Stomach (tissue), 9 donors: ENCODE results near the gene FER1L5. TPM values are rescaled to one million over a fixed set of nuclear protein-coding genes. Genes with fewer than 3 reads are reported as not detected.

ENCODE experiments used
- DNase-seq, 2 donors: peaks; one replicate each; pipeline versions ENCODE4 v3.0.0 to v3.0.0-alpha.2; 2013 to 2019
- H3K27ac ChIP-seq, 5 donors: fragments of 200-600 bp in 4 of 5; sonication (generic) in 4 of 5; one replicate each; pipeline ENCODE4 v1.5.1; 2013 to 2019; ENCODE audit warnings: mild to moderate bottlenecking in 1 of 5, moderate library complexity in 1 of 5
- H3K27me3 ChIP-seq, 3 donors: fragments of 200-600 bp; sonication (generic); one replicate each; pipeline ENCODE4 v1.5.1; 2017 to 2019; ENCODE audit warnings: mixed run types in 1 of 3
- H3K36me3 ChIP-seq, 4 donors: fragments of 200-600 bp; sonication (generic); 1 replicate in 3 of 4; 2 replicates in 1 of 4; pipeline ENCODE4 v1.5.1; 2016 to 2019
- H3K4me1 ChIP-seq, 4 donors: fragments of 200-600 bp; sonication (generic); one replicate each; pipeline ENCODE4 v1.5.1; 2016 to 2019
- H3K4me3 ChIP-seq, 4 donors: fragments of 200-600 bp; sonication (generic) in 3 of 4; one replicate each; pipeline ENCODE4 v1.5.1; 2016 to 2019; ENCODE audit warnings: mild to moderate bottlenecking in 1 of 4
- H3K9me3 ChIP-seq, 4 donors: fragments of 200-600 bp; sonication (generic); one replicate each; pipeline ENCODE4 v1.5.1; 2016 to 2019
- CTCF ChIP-seq, 7 experiments: fragments of 450-650 bp in 4 of 7; fragments of 200-600 bp in 3 of 7; sonication (generic) in 3 of 7; IDR thresholded peaks; one replicate each; pipeline ENCODE4 v1.5.1; 2016 to 2019; ENCODE audit warnings: antibody characterized with exemption in 7 of 7, control low read depth in 2 of 7, mild to moderate bottlenecking in 1 of 7
- EP300 ChIP-seq: sonication (generic); formaldehyde crosslinking; IDR thresholded peaks from one replicate; pipeline ENCODE4 v1.6.1; 2017; ENCODE audit warnings: antibody characterized with exemption
- POLR2A ChIP-seq, 4 donors: fragments of 450-650 bp; IDR thresholded peaks; one replicate each; pipeline ENCODE4 v1.6.1; 2016; ENCODE audit warnings: antibody characterized with exemption in 4 of 4, control low read depth in 2 of 4, mild to moderate bottlenecking in 1 of 4, moderate library complexity in 1 of 4
- POLR2AphosphoS5 ChIP-seq, 3 donors: sonication (generic); formaldehyde crosslinking; IDR thresholded peaks; one replicate each; pipeline ENCODE4 v1.6.1; 2016; ENCODE audit warnings: antibody characterized with exemption in 3 of 3
- WGBS, 5 donors: extraction: QIAGEN DNeasy Blood & Tissue Kit in 3 of 5; methylation state at CpG; one replicate each; pipeline versions ENCODE4 v1.1.5 to v1.1.7; 2013 to 2018; 5-methylcytosine and 5-hydroxymethylcytosine counted together
- intact Hi-C: fragments of 100-400 bp; cut with DNase I; formaldehyde crosslinking; loops from one replicate; pipeline ENCODE4 v1.15.1; 2023; ENCODE audit warnings: low total_unique reads
- polyA plus RNA-seq, 3 donors: library from polyadenylated mRNA; stranded (reverse); fragments of 200-250 nt; gene quantifications; one replicate each; pipeline ENCODE4 v1.2.3, GENCODE V29; 2013
- total RNA-seq, 5 donors: library from RNA; depleted of rRNA; stranded (reverse); fragments of >200 nt; gene quantifications; one replicate each; pipeline versions ENCODE4 v1.1.0 to v1.2.3, GENCODE V29; 2014 to 2016
- donor health status: healthy with polysubstance abuse.
- donor health status: Bipolar disorder and iron deficiency.
- donor health status: healthy.

FER1L5 gene
- total and polyA plus RNA-seq, 8 donors: 0.03 to 0.73 (median 0.06) TPM; not detected in 5

- Histone ChIP-seq H3K4me3 (no peak overlapping the region), H3K36me3 (no peaks in the 10 kb centered on the region), H3K4me1 (no peaks in the 10 kb centered on the region), H3K9me3 (no peaks in the 10 kb centered on the region), H3K27me3 (no peaks in the 10 kb centered on the region), H3K27ac (no peak overlapping the region)
- no peak for TF ChIP-seq EP300
- WGBS, 5 donors: 52 to 61% (median 59%) methylated on average over 6 of the region's 6 CpGs
- intact Hi-C loops: no loop called here
- DNase-seq: no peak
Observed at GRCh38 chr2:96747061-96747617, 104.6 kb downstream of the FER1L5 start.

- no peak for DNase-seq
- WGBS, 5 donors: 80 to 88% (median 84%) methylated on average over 9 of the region's 9 CpGs
- no peak overlapping the region for H3K27ac ChIP-seq
- intact Hi-C loops: no loop called here
- H3K4me1 ChIP-seq: no peaks in the 10 kb centered on the region
- no peak for TF ChIP-seq POLR2A (IDR thresholded peaks at IDR 0.05)
- TF ChIP-seq POLR2AphosphoS5 (IDR thresholded peaks at IDR 0.05): no peak
- no peaks in the 10 kb centered on the region for H3K36me3 ChIP-seq
- no peak overlapping the region for H3K4me3 ChIP-seq
- no peaks in the 10 kb centered on the region for H3K9me3 ChIP-seq
- H3K27me3 ChIP-seq: no peaks in the 10 kb centered on the region
Observed at GRCh38 chr2:96751800-96752199, 109.2 kb downstream of the FER1L5 start.

GRCh38 chr2:96753661-96754282 lies 111.2 kb downstream of the FER1L5 start:
- no peak overlapping the region for H3K27ac ChIP-seq
- intact Hi-C loops: no loop called here
- no peaks in the 10 kb centered on the region for H3K27me3 ChIP-seq
- no peaks in the 10 kb centered on the region for H3K36me3 ChIP-seq
- H3K4me1 ChIP-seq: peaks cover 0 to under 1% (median 0%) of the 10 kb centered on the region in 4 donors
- H3K4me3 ChIP-seq: no peak overlapping the region
- H3K9me3 ChIP-seq: no peaks in the 10 kb centered on the region
- TF ChIP-seq CTCF (IDR thresholded peaks at IDR 0.05): no peak
- no peak for TF ChIP-seq POLR2AphosphoS5 (IDR thresholded peaks at IDR 0.05)
- no peak for TF ChIP-seq EP300
- DNase-seq: no peak
- WGBS, 5 donors: 55 to 58% (median 57%) methylated on average over 7 of the region's 7 CpGs

- Histone ChIP-seq H3K36me3 (no peaks in the 10 kb centered on the region), H3K4me1 (peaks cover 0 to 6% (median 3%) of the 10 kb centered on the region in 4 donors), H3K27me3 (no peaks in the 10 kb centered on the region), H3K4me3 (no peak overlapping the region), H3K9me3 (no peaks in the 10 kb centered on the region), H3K27ac (no peak overlapping the region)
- no peak for DNase-seq
- TF ChIP-seq POLR2AphosphoS5 (IDR thresholded peaks at IDR 0.05) (no peak), EP300 (no peak), CTCF (IDR thresholded peaks at IDR 0.05) (no peak), POLR2A (IDR thresholded peaks at IDR 0.05) (no peak)
- intact Hi-C loops: no loop called here
Observed at GRCh38 chr2:96754317-96754716, 111.8 kb downstream of the FER1L5 start.

Other genes with a start within 250 kb of the FER1L5 start
- gene NEURL3, start 137.4 kb upstream of the FER1L5 start, total RNA-seq: 10 to 100 TPM in 1 of 5 donors, not detected in 4; 12.7 TPM
- gene NEURL3, start 137.4 kb upstream of the FER1L5 start, polyA plus RNA-seq: 1 to 10 TPM in 2 of 3 donors, under 1 TPM in 1; 0.50 to 1.9 (median 1.4) TPM
- gene ARID5A, start 106.0 kb upstream of the FER1L5 start, total RNA-seq: 10 to 100 TPM in 3 of 5 donors, 1 to 10 TPM in 2; 1.2 to 26.8 (median 13.6) TPM
- gene ARID5A, start 106.0 kb upstream of the FER1L5 start, polyA plus RNA-seq: 10 to 100 TPM; 12.2 to 17.3 (median 15.7) TPM
- 100 to 1,000 TPM in 2 of 5 donors, 10 to 100 TPM in 3; 30.1 to 139 (median 57.2) TPM for gene KANSL3, start 4.5 kb upstream of the FER1L5 start, total RNA-seq
- 10 to 100 TPM; 13.6 to 15.0 (median 14.6) TPM for gene KANSL3, start 4.5 kb upstream of the FER1L5 start, polyA plus RNA-seq
- gene LMAN2L, start 97.3 kb downstream of the FER1L5 start, total RNA-seq: 10 to 100 TPM in 2 of 5 donors, 1 to 10 TPM in 3; 1.4 to 17.1 (median 7.0) TPM
- 10 to 100 TPM in 1 of 3 donors, 1 to 10 TPM in 2; 1.4 to 11.4 (median 4.7) TPM for gene LMAN2L, start 97.3 kb downstream of the FER1L5 start, polyA plus RNA-seq
- 10 to 100 TPM in 1 of 5 donors, 1 to 10 TPM in 4; 1.2 to 26.6 (median 5.1) TPM for gene CNNM4, start 118.1 kb downstream of the FER1L5 start, total RNA-seq
- gene CNNM4, start 118.1 kb downstream of the FER1L5 start, polyA plus RNA-seq: 1 to 10 TPM; 1.4 to 2.8 (median 2.1) TPM
- 100 to 1,000 TPM in 1 of 5 donors, 10 to 100 TPM in 3, 1 to 10 TPM in 1; 6.2 to 107 (median 23.3) TPM for gene CNNM3, start 173.5 kb downstream of the FER1L5 start, total RNA-seq
- 1 to 10 TPM; 4.6 to 8.4 (median 6.3) TPM for gene CNNM3, start 173.5 kb downstream of the FER1L5 start, polyA plus RNA-seq
- 1 to 10 TPM in 4 of 5 donors, not detected in 1; 1.3 to 3.6 (median 2.0) TPM for gene ANKRD23, start 201.3 kb downstream of the FER1L5 start, total RNA-seq
- 1 to 10 TPM in 2 of 3 donors, under 1 TPM in 1; 1.00 to 2.9 (median 2.4) TPM for gene ANKRD23, start 201.3 kb downstream of the FER1L5 start, polyA plus RNA-seq
- gene ANKRD39, start 215.3 kb downstream of the FER1L5 start, total RNA-seq: 10 to 100 TPM in 3 of 5 donors, 1 to 10 TPM in 2; 2.8 to 32.1 (median 11.3) TPM
- gene ANKRD39, start 215.3 kb downstream of the FER1L5 start, polyA plus RNA-seq: 10 to 100 TPM; 11.5 to 18.0 (median 14.1) TPM
- 10 to 100 TPM; 10.7 to 78.8 (median 24.4) TPM for gene SEMA4C, start 227.3 kb downstream of the FER1L5 start, total RNA-seq
- gene SEMA4C, start 227.3 kb downstream of the FER1L5 start, polyA plus RNA-seq: 10 to 100 TPM in 1 of 3 donors, 1 to 10 TPM in 2; 5.7 to 15.8 (median 8.0) TPM